HuH-7 (cell line): ENCODE results near the gene ZIC4.

Experiments
- DNase-seq: peaks from one replicate; pipeline ENCODE4 v3.0.0; 2011; ENCODE audit warnings: low spot score

Gene ZIC4

DNA sequence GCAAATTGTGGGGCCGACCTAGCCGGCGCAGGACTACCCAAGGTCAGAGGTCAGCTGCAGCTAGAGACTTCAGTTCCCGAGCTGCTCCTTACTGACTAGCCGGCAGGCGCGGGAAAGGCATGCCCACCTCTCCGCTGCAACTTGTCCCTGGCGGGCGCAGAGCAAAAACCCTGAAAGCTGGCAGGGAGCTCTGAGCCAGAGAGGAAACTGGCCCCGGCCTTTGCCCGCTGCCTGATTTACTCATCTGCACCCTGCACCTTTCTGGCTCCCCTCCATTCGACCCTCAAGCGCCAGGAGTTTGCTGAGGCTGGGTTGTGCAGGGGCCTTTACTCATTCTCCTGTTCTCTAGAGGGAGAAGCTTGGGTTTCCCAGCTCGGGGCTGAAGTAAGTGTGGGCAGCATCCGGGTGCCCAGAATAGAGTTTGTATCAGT, 1.5 kb downstream of the ZIC4 start:
- no peak for DNase-seq

DNA sequence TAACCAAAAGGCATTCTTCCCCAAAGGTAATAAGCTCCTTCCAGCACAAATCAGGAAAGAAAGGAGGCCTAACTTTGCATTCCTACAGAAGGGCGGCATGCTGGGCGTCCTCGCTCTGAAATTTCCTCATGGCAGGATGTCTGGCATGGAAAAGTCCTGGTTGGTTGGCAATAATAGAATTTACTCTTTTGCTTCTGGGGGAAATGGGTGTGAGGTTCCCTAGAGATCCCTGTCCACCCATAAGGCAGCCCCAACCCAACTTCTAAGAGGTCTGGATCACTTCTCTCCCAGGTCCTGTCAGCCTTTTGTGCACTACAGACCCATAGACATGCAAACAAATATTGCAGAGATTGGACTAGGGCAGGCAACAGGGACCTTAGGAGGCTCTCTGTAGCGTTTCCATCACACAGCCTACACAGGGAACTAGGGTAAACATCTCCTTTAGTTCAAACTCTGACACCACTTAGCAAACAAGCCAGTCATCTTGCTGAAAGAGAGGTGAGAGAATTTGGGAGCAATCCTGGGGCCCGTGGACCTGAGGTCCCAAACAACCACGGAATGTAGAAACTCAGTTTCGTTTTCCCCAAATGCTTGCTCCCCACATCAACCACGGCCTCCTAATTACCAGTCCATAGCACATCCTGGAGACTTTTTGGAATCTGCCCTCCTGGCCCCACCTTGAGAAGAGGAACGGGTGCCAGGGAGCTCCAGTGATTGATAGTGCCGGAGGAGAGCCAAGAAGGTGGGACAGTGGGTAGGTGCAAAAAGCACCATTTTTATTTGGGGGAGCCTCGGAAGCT, 2.1 kb downstream of the ZIC4 start:
- no peak for DNase-seq

DNA sequence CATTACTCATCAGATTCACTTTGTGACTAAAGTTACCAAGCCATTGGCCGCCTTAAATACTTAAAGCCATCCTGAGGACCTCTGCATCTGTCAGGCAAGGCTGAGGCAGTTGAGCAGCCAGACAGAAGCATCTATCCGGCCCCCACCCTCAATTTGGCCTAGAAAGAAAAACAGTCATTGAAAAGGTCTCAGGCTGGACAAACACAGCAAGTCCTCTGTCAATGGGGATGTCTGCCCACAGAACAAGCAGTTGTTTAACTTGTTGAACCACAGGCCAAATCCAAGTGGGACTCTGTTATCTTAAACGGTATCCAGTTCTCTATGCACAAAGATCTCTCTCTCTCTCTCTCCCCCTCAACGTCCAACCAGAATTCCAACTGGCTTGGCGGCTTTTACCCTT, 2.8 kb downstream of the ZIC4 start:
- no peak for DNase-seq

DNA sequence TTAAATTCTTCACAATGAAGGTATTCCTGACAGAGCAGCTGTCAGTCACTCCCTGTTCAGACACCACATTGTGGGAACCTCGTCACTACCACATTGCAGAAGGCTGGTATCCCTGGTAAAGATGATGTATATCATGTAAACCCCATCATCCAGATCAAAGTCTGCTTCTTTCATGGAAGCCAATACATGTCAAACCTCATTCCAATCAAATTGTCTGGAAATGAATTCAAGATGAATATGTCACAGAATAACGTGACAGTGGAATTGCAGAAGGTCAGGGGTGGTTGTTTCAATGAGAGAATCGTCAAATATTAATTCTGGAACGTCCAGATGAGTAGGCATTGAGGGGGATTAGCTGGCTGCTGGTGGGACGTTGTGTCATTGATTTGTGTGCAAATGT, 4.2 kb downstream of the ZIC4 start:
- no peak for DNase-seq

DNA sequence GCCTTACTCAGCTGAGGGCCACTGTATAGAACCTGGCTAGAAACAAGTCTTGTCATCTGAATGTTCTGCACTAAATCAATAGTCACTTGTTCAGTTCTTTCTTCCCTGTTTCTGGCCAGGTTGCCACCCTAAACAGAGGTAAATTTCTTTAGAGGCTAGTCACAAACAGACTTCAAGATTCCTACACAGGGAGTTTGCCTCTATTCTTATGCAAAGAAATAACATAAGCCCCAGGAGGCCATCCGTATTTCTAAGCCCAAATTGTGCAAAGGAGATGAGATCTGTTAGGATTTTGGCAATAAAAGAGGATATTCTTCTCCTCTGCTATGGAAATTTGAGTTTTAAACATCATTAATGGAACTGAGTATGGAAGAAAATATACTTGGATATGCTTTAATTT, 4.9 kb downstream of the ZIC4 start:
- DNase-seq, result no peak

DNA sequence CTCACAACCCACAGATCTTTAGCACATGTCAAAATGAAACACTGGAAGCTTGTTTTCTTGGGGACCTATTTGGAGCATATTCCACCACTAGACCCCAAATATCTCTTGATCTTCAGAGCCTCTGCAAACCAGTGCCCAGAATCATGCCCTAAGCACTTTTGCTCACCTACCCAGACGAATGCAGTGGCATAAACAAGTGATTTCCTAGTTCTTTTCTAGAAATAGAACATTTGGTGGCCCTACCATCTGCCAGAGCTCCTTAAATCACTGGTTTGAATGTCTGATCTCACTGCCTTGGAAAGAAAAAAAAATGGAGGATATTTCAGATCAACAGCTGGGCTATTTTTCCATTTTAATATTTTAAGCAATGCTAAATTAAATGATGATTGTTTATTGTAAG, 5.3 kb downstream of the ZIC4 start:
- no peak for DNase-seq

DNA sequence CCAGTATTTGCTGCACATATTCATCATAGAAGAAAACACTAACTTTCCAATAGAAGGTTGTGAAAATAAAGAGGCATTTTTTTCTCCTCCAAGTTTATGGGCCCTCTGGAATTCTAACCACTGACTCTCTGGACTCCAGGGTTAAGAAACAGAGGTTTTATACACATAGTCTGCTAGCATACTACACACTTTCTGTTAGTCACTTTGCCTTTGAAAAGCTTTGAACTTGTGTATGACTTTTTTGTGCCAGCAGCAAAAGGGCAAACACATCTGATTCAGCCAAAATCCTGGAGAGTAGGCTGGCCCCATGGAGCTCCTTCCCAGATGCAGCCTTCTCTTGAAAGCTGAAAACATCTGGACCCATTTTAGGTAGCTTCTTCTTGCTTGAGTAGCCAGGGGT, 6.2 kb downstream of the ZIC4 start:
- DNase-seq, result no peak

DNA sequence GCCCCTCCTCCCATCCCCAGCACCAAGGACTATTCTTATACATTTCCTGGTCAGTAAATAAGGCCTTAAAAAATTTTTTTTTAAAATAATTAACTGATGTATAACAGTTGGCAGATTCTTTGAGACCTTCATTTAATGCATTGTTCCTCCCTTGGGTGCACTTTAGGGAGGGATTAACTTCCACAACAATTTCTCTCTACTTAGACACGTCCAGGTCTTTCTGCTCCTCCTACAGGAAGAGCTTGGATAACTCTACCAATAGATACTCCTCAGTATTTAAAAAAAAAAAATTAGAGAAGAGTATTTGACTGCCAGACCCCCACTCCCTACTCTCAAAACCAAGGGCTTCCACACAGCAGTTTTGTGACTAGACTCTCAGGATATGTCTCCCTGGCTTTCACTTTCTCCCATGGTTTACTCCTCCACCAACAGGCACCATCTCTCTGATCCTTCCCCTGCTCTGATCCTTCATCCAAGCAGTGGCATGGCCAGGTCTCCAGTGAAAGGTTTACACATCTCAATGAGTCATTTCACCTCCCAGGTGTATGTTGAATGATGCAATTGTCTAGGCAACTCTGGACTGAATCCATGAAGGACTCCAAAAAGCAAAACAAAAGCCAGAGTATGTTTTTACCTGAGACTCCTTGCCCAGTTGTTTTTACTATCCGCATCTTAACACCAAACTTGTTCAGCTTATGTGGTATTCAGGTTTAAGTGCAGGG, 7.4 kb downstream of the ZIC4 start:
- no peak for DNase-seq

DNA sequence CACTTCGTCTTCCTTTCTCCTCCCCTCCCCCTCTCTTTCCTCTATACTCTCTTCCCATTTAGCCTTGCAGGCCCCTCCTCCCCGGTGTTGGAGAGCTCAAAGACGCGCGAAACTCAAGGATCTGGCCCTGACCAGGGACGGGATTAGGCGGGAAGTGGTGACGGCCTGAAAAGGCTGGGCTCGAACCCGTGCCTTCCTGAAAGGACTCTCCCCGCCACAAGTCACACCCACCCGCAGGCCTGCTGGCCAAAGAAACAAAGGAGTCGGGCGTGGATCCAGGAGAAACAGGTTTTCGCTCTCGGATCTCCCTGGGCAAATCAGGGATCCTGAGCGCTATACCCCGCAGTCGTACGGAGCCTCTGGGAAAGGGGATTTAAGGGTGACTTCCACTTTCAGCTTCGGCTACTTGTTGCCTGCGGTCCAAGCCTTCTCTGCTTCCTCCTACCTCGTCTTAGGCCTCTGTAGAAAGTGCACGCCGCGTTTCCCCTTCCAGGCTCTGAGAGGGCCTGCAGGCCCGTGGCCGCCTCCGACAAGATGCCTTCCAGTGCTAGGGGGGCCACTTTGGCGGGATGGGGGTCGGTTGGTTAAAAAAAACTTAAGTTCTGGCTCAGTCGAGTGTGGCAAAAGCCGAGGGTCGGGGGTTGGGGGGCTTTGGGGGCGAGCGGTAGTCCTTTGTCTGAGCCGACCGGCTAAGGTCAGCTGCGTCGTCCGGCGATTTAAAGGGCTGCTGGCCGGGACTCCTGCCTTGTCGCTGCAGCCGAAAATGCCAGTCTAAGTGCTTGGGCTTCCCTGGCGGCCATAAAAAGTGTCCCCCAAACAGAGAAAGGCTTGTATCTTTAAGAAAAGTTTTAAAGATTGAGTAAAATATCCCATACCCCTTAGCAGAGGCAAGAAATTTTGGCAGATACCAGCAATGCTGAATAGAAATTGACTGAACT, 8.2 kb downstream of the ZIC4 start:
- no peak for DNase-seq

DNA sequence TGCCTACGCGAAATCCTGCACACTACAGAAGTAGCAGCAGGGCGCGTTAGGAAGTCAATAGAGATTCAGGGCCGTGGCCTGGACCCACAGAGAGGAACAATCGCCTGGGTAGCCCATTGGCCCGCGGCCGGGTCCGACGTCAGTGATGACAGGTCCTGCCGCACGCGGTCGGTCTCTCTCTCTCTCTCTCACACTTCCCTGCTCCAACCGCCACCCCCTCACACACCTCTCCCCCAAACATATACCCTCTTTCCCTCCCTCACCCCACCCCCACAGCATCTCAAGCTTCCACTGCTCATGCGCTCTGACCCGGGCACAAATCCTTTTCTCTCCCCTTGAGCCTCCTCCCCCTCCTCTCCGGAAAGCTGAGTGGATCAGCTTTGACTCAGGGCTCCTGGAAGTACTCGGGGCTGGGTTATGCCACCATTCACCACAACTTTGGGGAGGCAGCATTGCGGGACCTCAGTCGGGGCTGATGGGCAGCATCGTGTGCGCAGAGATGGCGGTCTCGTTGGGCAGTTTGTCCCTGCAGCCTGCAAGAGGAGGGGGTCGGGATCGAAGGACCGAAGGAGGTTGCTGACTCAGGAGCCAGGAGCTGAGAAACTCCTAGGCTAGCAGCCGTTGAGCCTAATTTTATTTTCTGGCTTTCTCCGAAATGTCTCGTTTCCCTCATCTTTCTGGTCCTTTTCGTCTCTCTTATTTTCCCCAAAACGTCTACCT, 9.0 kb downstream of the ZIC4 start:
- DNase-seq, result no peak

DNA sequence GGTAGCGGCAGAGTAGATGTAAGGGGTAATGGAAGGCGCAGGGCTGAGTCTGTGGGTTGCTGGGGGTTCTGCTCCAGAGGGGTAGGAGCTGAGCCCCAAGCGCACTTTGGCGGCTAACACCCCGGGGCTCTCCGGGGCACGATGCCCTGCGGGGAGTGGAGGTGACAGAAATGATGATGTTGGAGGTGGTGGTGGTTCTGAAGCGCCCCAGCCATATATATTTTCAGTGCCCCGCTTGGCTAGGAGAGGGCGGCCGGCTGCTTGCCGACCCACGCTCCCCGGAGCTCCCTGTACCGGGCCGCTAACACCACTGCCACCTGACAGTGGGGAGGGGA, 9.7 kb downstream of the ZIC4 start:
- no peak for DNase-seq

DNA sequence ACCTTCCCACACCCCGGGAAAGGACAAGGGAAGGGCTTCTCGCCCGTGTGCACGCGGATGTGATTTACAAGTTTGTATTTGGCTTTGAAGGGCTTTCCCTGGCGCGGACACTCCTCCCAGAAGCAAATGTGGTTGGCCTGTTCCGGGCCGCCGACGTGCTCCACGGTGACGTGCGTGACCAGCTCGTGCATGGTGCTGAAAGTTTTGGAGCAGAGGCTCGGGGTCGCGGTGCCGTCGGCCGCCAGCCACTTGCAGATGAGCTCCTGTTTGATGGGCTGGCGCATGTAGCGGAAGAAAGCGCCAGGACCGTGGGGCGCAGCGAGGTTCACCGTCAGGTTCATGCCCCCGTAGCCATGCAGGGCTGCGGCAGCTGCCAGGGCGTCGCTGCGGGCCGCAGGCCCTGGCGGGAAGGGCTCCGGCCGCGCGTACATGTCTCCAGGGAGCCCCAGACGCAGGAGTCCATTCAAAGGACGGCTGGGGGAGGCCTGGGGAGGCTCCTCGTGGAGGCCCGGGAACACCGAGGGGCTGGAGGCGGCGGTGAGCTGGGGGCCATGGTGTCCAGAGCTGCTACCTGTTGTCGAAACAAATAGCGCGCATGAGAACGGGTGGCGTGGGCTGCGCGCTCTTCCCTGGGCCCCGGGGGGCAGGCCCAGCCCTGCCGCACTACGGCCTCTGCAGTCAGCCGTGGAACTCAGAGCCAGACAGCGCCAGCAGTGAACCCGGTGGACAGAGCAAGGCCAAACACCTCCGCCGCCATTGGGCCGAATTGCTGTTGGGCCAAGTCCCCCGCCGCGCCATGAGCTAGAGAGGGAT, 10.2 kb downstream of the ZIC4 start:
- no peak for DNase-seq

DNA sequence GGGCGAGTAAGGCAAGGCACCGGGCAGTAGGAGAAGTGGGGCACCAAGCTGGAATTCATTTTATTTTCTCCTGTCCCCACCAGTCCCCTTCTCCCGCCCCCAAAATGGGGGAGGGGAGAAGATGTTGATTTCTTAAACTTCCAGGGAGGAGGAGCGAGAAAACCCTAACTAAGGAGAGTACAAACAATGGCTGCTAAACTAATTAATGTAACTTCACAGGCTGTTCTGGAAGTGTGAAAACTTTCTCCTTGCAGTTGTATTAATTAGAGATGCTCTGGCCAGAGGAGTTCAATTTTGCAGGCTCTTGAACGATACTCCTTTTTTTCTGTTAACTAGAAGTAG, 11.5 kb downstream of the ZIC4 start:
- DNase-seq, result no peak

DNA sequence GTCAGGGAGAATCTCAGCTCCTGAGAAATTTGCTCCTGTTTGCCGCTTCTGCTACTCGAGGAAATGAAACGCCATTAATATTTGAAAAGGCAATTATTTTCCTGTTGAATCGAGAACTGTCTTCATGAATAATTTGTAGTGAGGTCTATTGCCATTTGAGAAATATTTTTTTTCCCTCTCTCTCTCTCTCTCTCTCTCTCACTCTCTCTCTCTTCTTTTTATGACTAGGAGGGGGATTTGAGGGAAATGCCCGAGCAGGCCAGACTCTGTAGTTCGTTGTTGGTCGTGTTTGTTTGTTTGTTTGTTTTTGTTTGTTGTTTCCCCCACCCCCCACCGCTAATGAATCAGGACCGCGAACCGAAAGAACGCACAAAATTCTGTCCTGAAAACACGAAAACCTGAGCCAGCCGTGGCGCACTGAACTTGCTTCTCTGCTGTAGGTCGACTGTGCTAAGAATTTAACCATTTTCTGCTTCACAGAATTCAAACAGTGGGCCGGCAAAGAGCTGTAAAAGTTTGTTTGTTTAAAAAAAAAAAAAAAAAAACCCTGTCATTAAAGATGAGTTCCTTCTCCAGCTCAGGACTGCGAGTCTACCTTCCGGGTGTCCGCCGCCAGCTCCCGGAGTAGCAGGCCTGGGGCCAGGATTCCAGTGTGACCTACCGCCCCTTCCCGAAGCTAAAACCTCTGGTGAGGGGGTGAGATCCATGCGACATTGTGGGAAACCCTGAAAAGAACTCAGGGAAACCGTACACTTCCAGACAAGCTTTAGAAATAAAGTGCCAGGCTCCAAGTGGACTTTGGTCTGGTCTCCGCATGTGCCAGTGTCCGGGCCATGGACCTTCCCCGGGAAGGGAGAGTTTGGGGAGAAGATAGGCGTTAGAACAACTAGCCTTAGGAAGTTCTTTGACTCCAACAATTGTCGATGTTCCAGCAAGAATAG, 12.1 kb downstream of the ZIC4 start:
- no peak for DNase-seq

DNA sequence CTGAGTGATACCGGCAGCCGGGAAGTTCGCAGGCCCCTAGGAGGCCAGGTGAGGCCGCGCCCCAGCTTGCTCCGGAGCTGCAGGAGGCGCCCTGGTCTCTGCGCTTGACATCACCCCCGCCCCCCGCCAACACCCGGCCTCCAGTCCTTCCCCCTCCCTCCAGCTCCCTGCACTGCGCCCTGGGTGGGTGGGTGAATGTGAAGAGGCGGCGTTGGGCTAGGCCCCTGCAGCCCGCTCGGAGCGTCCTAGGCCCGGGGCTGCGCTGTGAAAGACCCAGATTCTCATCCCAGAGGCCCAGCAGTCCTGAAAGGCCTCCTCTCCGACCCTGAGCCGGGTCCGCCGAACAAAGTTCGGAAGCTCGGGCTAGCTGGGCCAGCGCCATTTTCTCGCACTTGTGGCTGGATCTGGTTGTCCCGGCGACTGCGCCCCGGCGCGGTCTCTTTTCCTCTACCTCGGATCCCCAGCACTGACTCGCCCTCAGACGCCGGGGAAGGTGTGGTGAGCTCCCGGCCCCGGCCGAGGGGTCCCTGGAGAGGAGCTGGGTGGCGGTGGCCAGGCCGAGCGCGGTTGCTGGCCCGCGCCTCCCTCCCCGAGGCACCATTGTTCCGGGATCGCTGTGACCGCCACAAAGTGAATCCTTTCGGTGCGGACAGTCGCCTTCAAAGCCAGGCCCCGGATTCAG, 12.9 kb downstream of the ZIC4 start:
- DNase-seq, result peak; percentile 84

DNA sequence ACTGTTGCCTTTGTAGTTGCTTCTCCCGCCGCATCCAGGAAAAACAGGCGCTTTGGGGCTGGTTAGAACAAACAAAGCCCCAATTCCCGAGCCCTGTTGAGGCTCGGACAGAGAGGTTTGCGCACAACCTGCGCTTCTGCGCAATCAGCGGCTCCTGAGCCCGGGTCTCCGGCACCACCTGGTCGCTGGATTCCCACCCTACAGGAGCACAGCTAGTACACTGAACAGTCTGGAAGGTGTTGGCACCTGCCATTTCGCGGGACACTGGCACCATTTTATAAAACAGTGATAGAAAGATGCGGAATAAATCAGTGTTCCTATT, 13.8 kb downstream of the ZIC4 start:
- no peak for DNase-seq

DNA sequence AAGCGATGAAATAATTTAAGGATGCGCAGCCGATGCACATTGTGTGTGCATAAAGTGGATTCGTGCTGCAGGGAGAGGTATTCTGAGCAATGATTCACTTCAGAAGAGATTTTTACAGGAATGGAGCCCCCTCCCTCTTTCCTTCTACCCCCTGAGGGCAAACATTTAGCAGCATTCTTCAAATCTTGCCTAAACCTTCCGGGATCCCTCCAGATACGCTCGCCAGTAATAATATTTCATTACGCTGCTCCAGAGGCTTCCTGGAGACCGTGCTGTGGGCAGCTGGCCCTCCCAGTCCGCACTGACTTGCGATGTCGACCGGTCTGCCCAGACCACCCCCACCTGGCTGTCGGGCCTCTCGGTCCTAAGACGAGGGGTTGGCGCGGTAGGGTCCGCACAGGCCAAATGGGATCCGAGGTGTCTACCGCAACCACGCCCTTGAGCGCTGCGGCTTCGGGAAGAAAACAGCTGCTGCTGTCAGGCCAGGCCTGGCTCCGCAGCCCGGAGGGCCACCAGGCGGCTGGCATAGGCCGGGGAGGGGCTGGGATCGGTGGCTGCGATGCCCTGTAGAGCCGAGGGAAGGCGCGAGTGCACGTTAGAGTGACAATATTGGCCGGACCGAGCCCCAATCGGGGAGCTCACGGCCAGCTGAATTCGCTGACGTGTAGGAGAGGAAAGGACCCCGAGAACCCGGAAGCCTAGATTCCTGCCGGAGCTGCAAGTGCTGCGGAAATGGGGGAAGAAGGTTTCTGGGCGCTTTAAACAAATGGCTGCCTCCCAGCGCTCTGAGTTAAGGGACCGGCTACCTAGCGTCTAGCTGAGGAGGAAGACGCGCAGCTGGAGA, 14.3 kb downstream of the ZIC4 start:
- DNase-seq, result peak; percentile 87
